ENCODE data around the gene MT1H. TPM values are rescaled to one million over a fixed set of nuclear protein-coding genes. Genes with fewer than 3 reads are reported as not detected.

Gene MT1H
- total and polyA plus RNA-seq, 2 of the 13 experiments (the other 11 are each of a cell fraction or from before 2014, with no cell fraction given): 0.60 TPM; not detected in 1

GRCh38 chr16:56637814-56638750, 31.5 kb upstream of the MT1H start, which contains the start of gene MT1A (continued):
- TF ChIP-seq PHB2 (IDR thresholded peaks at IDR 0.05; ENCODE audit: partially characterized antibody) (no peak), HMGXB4 (CRISPR knock-in tag; IDR thresholded peaks at IDR 0.05; ENCODE audit: borderline replicate concordance in 1 of 2, low read depth in 1 of 2) (0 out of 4 replicates have a peak, but pooled peaks of 1 of the 2 experiments have one; percentile 21), TAF1 (CRISPR knock-in tag; IDR thresholded peaks at IDR 0.05) (peak; percentile 32; the same call in 1 of the 2 replicates), CHD2 (IDR thresholded peaks at IDR 0.05; ENCODE audit: low read depth, low read length) (no peak), ZNF552 (CRISPR knock-in tag; IDR thresholded peaks at IDR 0.05; ENCODE audit: borderline replicate concordance) (no peak), ZNF318 (CRISPR knock-in tag; IDR thresholded peaks at IDR 0.05) (0 out of 2 replicates have a peak, but pooled peaks have one; percentile 37), SATB2 (CRISPR knock-in tag; IDR thresholded peaks at IDR 0.05) (no peak), REST (IDR thresholded peaks at IDR 0.05; ENCODE audit: borderline replicate concordance in 1 of 2, low read depth in 1 of 2, low read length in 2 of 2) (no peak), MYPOP (CRISPR knock-in tag; IDR thresholded peaks at IDR 0.05) (peak; percentile 98), ZNF329 (CRISPR knock-in tag; IDR thresholded peaks at IDR 0.05; ENCODE audit: low read depth) (0 out of 2 replicates have a peak, but pooled peaks have one; percentile 15), ZNF720 (CRISPR knock-in tag; IDR thresholded peaks at IDR 0.05) (no peak), ZNF354B (CRISPR knock-in tag; IDR thresholded peaks at IDR 0.05) (0 out of 2 replicates have a peak, but pooled peaks have one; percentile 25)

Measured in HepG2 (cell line).